CD14-positive monocyte (primary cell): ENCODE measurements around the gene LRRC43. TPM values are rescaled to one million over a fixed set of nuclear protein-coding genes. Genes with fewer than 3 reads are reported as not detected.

Experiments used
- DNase-seq, 3 donors: peaks; one replicate each; pipeline ENCODE4 v3.0.0-alpha.2; 2011 to 2022
- H2AFZ ChIP-seq: 2 replicates; pipeline ENCODE4 v1.6.0; 2012; ENCODE audit warnings: mild to moderate bottlenecking, low read depth, low read length, inconsistent platforms; ENCODE audit not compliant: insufficient read depth, poor library complexity, severe bottlenecking
- H3K27ac ChIP-seq, 2 donors: 1 replicate in 1 of 2; 2 replicates in 1 of 2; pipeline ENCODE4 v1.5.1; 2012 to 2013; ENCODE audit warnings: low read length in 2 of 2, control low read depth in 1 of 2, inconsistent platforms in 1 of 2, low read depth in 1 of 2, mild to moderate bottlenecking in 1 of 2
- H3K27me3 ChIP-seq, 2 donors: one replicate each; pipeline versions ENCODE4 v1.6.0 to v1.6.1; 2011 to 2013; ENCODE audit warnings: low read length in 2 of 2; ENCODE audit not compliant: control insufficient read depth in 2 of 2, insufficient read depth in 2 of 2
- H3K36me3 ChIP-seq, 2 donors: replicated peaks in 1 of 2; 1 replicate in 1 of 2; 2 replicates in 1 of 2; pipeline versions ENCODE4 v1.5.1 to v1.6.1; 2012 to 2013; ENCODE audit warnings: low read length in 2 of 2, control low read depth in 1 of 2, inconsistent platforms in 1 of 2, mild to moderate bottlenecking in 1 of 2; ENCODE audit not compliant: insufficient read depth in 2 of 2, control insufficient read depth in 1 of 2
- H3K4me1 ChIP-seq, 2 donors: 1 replicate in 1 of 2; 2 replicates in 1 of 2; pipeline versions ENCODE4 v1.5.1 to v1.6.1; 2012 to 2013; ENCODE audit warnings: low read length in 2 of 2, control low read depth in 1 of 2, inconsistent platforms in 1 of 2, mild to moderate bottlenecking in 1 of 2, moderate library complexity in 1 of 2; ENCODE audit not compliant: insufficient read depth in 2 of 2, control insufficient read depth in 1 of 2
- H3K4me2 ChIP-seq: replicated peaks from 2 replicates; pipeline ENCODE3; 2012; ENCODE audit warnings: low read length, moderate library complexity, mild to moderate bottlenecking; ENCODE audit not compliant: poor library complexity, severe bottlenecking; ENCODE audit errors: extremely low read depth
- H3K4me3 ChIP-seq, 3 experiments: fragments of 200-600 bp in 1 of 3; sonication (generic) in 1 of 3; replicated peaks in 1 of 3; 1 replicate in 2 of 3; 2 replicates in 1 of 3; pipeline ENCODE4 v1.5.1; 2011 to 2013; ENCODE audit warnings: low read length in 3 of 3, mild to moderate bottlenecking in 3 of 3, control low read depth in 2 of 3, low read depth in 2 of 3, inconsistent platforms in 1 of 3, moderate library complexity in 1 of 3
- H3K79me2 ChIP-seq: 2 replicates; pipeline ENCODE4 v1.6.0; 2012; ENCODE audit warnings: mild to moderate bottlenecking, control low read depth, inconsistent platforms, low read length, moderate library complexity; ENCODE audit not compliant: insufficient read depth
- H3K9ac ChIP-seq: 2 replicates; pipeline ENCODE4 v1.6.0; 2017; ENCODE audit warnings: low read length, mild to moderate bottlenecking; ENCODE audit not compliant: insufficient read depth, poor library complexity, severe bottlenecking
- H3K9me3 ChIP-seq, 2 donors: replicated peaks in 1 of 2; 1 replicate in 1 of 2; 2 replicates in 1 of 2; pipeline versions ENCODE4 v1.5.1 to v1.6.1; 2012 to 2013; ENCODE audit warnings: low read length in 2 of 2, control low read depth in 1 of 2; ENCODE audit not compliant: control insufficient read depth in 1 of 2, insufficient read depth in 1 of 2
- H4K20me1 ChIP-seq: 2 replicates; pipeline ENCODE4 v1.6.0; 2012; ENCODE audit warnings: mild to moderate bottlenecking, low read length, control low read depth, moderate library complexity; ENCODE audit not compliant: insufficient read depth
- H3K27ac Mint-ChIP-seq, 7 donors: one replicate each; pipeline ENCODE4 v1.8.0; 2020; ENCODE audit warnings: mild to moderate bottlenecking in 7 of 7, mixed read lengths in 7 of 7, moderate library complexity in 6 of 7, inconsistent platforms in 2 of 7
- H3K27me3 Mint-ChIP-seq, 3 donors: one replicate each; pipeline ENCODE4 v1.8.0; 2021 to 2022; ENCODE audit warnings: low read depth in 3 of 3, mild to moderate bottlenecking in 3 of 3, mixed read lengths in 3 of 3, moderate library complexity in 3 of 3, inconsistent platforms in 1 of 3
- H3K36me3 Mint-ChIP-seq, 2 donors: one replicate each; pipeline ENCODE4 v1.8.0; 2020; ENCODE audit warnings: mixed read lengths in 2 of 2, inconsistent platforms in 1 of 2, mild to moderate bottlenecking in 1 of 2
- H3K4me1 Mint-ChIP-seq: one replicate; pipeline ENCODE4 v1.8.0; 2020; ENCODE audit warnings: mild to moderate bottlenecking, mixed read lengths
- H3K4me3 Mint-ChIP-seq, 2 donors: one replicate each; pipeline ENCODE4 v1.8.0; 2020; ENCODE audit warnings: mild to moderate bottlenecking in 2 of 2, mixed read lengths in 2 of 2, moderate library complexity in 1 of 2
- H3K9me3 Mint-ChIP-seq, 7 donors: one replicate each; pipeline ENCODE4 v1.8.0; 2020 to 2022; ENCODE audit warnings: mixed read lengths in 7 of 7, mild to moderate bottlenecking in 6 of 7, moderate library complexity in 6 of 7, inconsistent platforms in 2 of 7
- WGBS: methylation state at CpG from one replicate; pipeline ENCODE4 v1.1.5; 2013; ENCODE audit warnings: missing lambda C conversion rate; ENCODE audit not compliant: insufficient coverage; 5-methylcytosine and 5-hydroxymethylcytosine counted together
- intact Hi-C, 2 donors: fragments of 100-400 bp; cut with micrococcal nuclease; formaldehyde crosslinking; loops; one replicate each; pipeline versions ENCODE4 v1.15.0 to v1.15.1; 2023
- polyA plus RNA-seq, 3 donors: library from polyadenylated mRNA; depleted of rRNA in 1 of 3; unstranded in 2 of 3; stranded (reverse) in 1 of 3; fragments of 300-500 nt in 2 of 3; fragments of >200 nt in 1 of 3; fragmentation: Illumina TruSeq in 2 of 3; gene quantifications; 1 replicate in 2 of 3; 2 replicates in 1 of 3; pipeline ENCODE4 v1.2.3, GENCODE V29; 2012 to 2021
- TF ChIP-seq, protein P1 (sequence below): fragments of 200-600 bp; IDR thresholded peaks from one replicate; pipeline ENCODE4 v1.8.0; 2022; ENCODE audit warnings: antibody characterized with exemption, mild to moderate bottlenecking

The LRRC43 gene
- polyA plus RNA-seq, 3 donors = 0.19 TPM; not detected in 2

GRCh38 chr12:122159882-122160281 is 23.0 kb upstream of the LRRC43 start:
- DNase-seq = no peak
- Mint-ChIP-seq H3K27me3 (peaks cover 0 to 6% (median 0%) of the 10 kb centered on the region in 3 donors), H3K4me3 (no peak overlapping the region), H3K9me3 (peaks cover 0 to 3% (median 0%) of the 10 kb centered on the region in 7 donors), H3K4me1 (no peaks in the 10 kb centered on the region), H3K27ac (no peak overlapping the region), H3K36me3 (no peaks in the 10 kb centered on the region)
- Histone ChIP-seq H3K9me3 (no peaks in the 10 kb centered on the region), H3K27ac (no peak overlapping the region), H3K9ac (no peak overlapping the region), H3K79me2 (no peaks in the 10 kb centered on the region), H3K4me2 (no peak overlapping the region), H4K20me1 (no peaks in the 10 kb centered on the region), H3K36me3 (no peaks in the 10 kb centered on the region), H3K4me1 (no peaks in the 10 kb centered on the region), H3K4me3 (no peak overlapping the region), H2AFZ (no peak overlapping the region), H3K27me3 (no peaks in the 10 kb centered on the region)
- intact Hi-C loops = no loop called here
- TF ChIP-seq, protein P1, sequence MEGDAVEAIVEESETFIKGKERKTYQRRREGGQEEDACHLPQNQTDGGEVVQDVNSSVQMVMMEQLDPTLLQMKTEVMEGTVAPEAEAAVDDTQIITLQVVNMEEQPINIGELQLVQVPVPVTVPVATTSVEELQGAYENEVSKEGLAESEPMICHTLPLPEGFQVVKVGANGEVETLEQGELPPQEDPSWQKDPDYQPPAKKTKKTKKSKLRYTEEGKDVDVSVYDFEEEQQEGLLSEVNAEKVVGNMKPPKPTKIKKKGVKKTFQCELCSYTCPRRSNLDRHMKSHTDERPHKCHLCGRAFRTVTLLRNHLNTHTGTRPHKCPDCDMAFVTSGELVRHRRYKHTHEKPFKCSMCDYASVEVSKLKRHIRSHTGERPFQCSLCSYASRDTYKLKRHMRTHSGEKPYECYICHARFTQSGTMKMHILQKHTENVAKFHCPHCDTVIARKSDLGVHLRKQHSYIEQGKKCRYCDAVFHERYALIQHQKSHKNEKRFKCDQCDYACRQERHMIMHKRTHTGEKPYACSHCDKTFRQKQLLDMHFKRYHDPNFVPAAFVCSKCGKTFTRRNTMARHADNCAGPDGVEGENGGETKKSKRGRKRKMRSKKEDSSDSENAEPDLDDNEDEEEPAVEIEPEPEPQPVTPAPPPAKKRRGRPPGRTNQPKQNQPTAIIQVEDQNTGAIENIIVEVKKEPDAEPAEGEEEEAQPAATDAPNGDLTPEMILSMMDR = no peak
- WGBS = no CpG with 5 or more reads among the region's 4 CpGs

- Histone ChIP-seq H3K27me3 (no peaks in the 10 kb centered on the region), H3K4me1 (no peaks in the 10 kb centered on the region), H3K79me2 (no peaks in the 10 kb centered on the region), H3K9ac (no peak overlapping the region), H3K4me2 (no peak overlapping the region), H3K4me3 (no peak overlapping the region), H2AFZ (no peak overlapping the region), H3K9me3 (no peaks in the 10 kb centered on the region), H3K36me3 (no peaks in the 10 kb centered on the region), H3K27ac (no peak overlapping the region), H4K20me1 (no peaks in the 10 kb centered on the region)
- Mint-ChIP-seq H3K27ac (no peak overlapping the region), H3K4me3 (no peak overlapping the region), H3K27me3 (peaks cover 0 to 4% (median 0%) of the 10 kb centered on the region in 3 donors), H3K9me3 (peaks cover 0 to 3% (median 0%) of the 10 kb centered on the region in 7 donors), H3K36me3 (no peaks in the 10 kb centered on the region), H3K4me1 (no peaks in the 10 kb centered on the region)
- intact Hi-C loops = no loop called here
- no peak for DNase-seq
- TF ChIP-seq, protein P1 = no peak
- no CpG with 5 or more reads among the region's 11 CpGs for WGBS
These were observed 22.2 kb upstream of the LRRC43 start for GRCh38 chr12:122160761-122161160.
